Esophagus muscularis mucosa (tissue), 4 donors: Measurements from ENCODE around the gene SDR39U1. TPM values are rescaled to one million over a fixed set of nuclear protein-coding genes. Genes with fewer than 3 reads are reported as not detected.

Experiments
- DNase-seq: peaks from one replicate; pipeline ENCODE4 v3.0.0-alpha.2; 2017; ENCODE audit errors: extremely low spot score
- H3K27ac ChIP-seq, 4 donors: fragments of 200-600 bp; sonication (generic); replicated peaks in 1 of 4; 1 replicate in 3 of 4; 2 replicates in 1 of 4; pipeline ENCODE4 v1.5.1; 2016 to 2019; ENCODE audit warnings: mild to moderate bottlenecking in 1 of 4
- H3K27me3 ChIP-seq, 4 donors: fragments of 200-600 bp; sonication (generic); one replicate each; pipeline versions ENCODE4 v1.5.1 to v1.6.0; 2016 to 2019
- H3K36me3 ChIP-seq, 4 donors: fragments of 200-600 bp; sonication (generic); one replicate each; pipeline ENCODE4 v1.5.1; 2016 to 2019
- H3K4me1 ChIP-seq, 4 donors: fragments of 200-600 bp; sonication (generic); one replicate each; pipeline ENCODE4 v1.5.1; 2016 to 2019
- H3K4me3 ChIP-seq, 4 donors: fragments of 200-600 bp; sonication (generic); 1 replicate in 2 of 4; 2 replicates in 2 of 4; pipeline ENCODE4 v1.5.1; 2016 to 2019; ENCODE audit warnings: mild to moderate bottlenecking in 4 of 4, moderate library complexity in 1 of 4
- H3K9me3 ChIP-seq, 4 donors: fragments of 200-600 bp; sonication (generic); 1 replicate in 3 of 4; 2 replicates in 1 of 4; pipeline ENCODE4 v1.5.1; 2016 to 2019
- CTCF ChIP-seq, 3 experiments: fragments of 200-600 bp in 2 of 3; fragments of 450-650 bp in 1 of 3; sonication (generic) in 2 of 3; IDR thresholded peaks; one replicate each; pipeline ENCODE4 v1.5.1; 2017 to 2019; ENCODE audit warnings: antibody characterized with exemption in 3 of 3, mild to moderate bottlenecking in 2 of 3, moderate library complexity in 1 of 3
- EP300 ChIP-seq: sonication (generic); formaldehyde crosslinking; IDR thresholded peaks from one replicate; pipeline ENCODE4 v1.6.1; 2017; ENCODE audit warnings: antibody characterized with exemption
- POLR2A ChIP-seq: fragments of 450-650 bp; IDR thresholded peaks from one replicate; pipeline ENCODE4 v1.6.1; 2017; ENCODE audit warnings: antibody characterized with exemption, moderate library complexity, mild to moderate bottlenecking, low read depth
- POLR2AphosphoS5 ChIP-seq, 2 donors: sonication (generic); formaldehyde crosslinking; IDR thresholded peaks; one replicate each; pipeline ENCODE4 v1.6.1; 2017; ENCODE audit warnings: antibody characterized with exemption in 2 of 2
- WGBS: methylation state at CpG from one replicate; pipeline ENCODE4 v1.1.5; 2018; 5-methylcytosine and 5-hydroxymethylcytosine counted together
- intact Hi-C: fragments of 100-400 bp; cut with DNase I; formaldehyde crosslinking; loops from one replicate; pipeline ENCODE4 v1.15.1; 2023
- total RNA-seq, 4 donors: library from RNA; depleted of rRNA; stranded (reverse); fragments of >200 nt; gene quantifications; one replicate each; pipeline versions ENCODE4 v1.1.0 to v1.2.1, GENCODE V29; 2016

Gene SDR39U1
- total RNA-seq, 4 donors from 2014 or later: 23.9 to 48.6 (median 33.5) TPM

- no peaks in the 10 kb centered on the region for H3K36me3 ChIP-seq
- WGBS: 52% methylated on average over 3 of the region's 3 CpGs
- DNase-seq: no peak
- peaks cover 0 to 4% (median 0%) of the 10 kb centered on the region in 4 donors for H3K27me3 ChIP-seq
- no peak overlapping the region for H3K4me3 ChIP-seq
- H3K9me3 ChIP-seq: no peaks in the 10 kb centered on the region
- peaks cover 9 to 21% (median 16%) of the 10 kb centered on the region in 4 donors for H3K4me1 ChIP-seq
- no peak overlapping the region for H3K27ac ChIP-seq
- intact Hi-C loops: no loop called here
- TF ChIP-seq CTCF (IDR thresholded peaks at IDR 0.05) (no peak), EP300 (no peak), POLR2A (no peak), POLR2AphosphoS5 (IDR thresholded peaks at IDR 0.05) (no peak)
These were observed 48.3 kb downstream of the SDR39U1 start for GRCh38 chr14:24394275-24394674.

- H3K4me1 ChIP-seq: peaks cover 0 to 4% (median 0%) of the 10 kb centered on the region in 4 donors
- WGBS: 73% methylated on average over 8 of the region's 8 CpGs
- no peak for DNase-seq
- intact Hi-C loops: no loop called here
- no peaks in the 10 kb centered on the region for H3K36me3 ChIP-seq
- H3K4me3 ChIP-seq: no peak overlapping the region
- H3K27me3 ChIP-seq: peaks cover 0 to 4% (median 0%) of the 10 kb centered on the region in 4 donors
- TF ChIP-seq POLR2A: no peak
- TF ChIP-seq EP300: no peak
- no peak for TF ChIP-seq CTCF (IDR thresholded peaks at IDR 0.05)
- no peak for TF ChIP-seq POLR2AphosphoS5 (IDR thresholded peaks at IDR 0.05)
- no peaks in the 10 kb centered on the region for H3K9me3 ChIP-seq
- H3K27ac ChIP-seq: no peak overlapping the region
These were observed 50.1 kb downstream of the SDR39U1 start for GRCh38 chr14:24392325-24393091.

- intact Hi-C loops: no loop called here
- DNase-seq: no peak
- Histone ChIP-seq H3K27ac (no peak overlapping the region), H3K4me3 (no peak overlapping the region), H3K27me3 (peaks cover 0 to 4% (median 0%) of the 10 kb centered on the region in 4 donors), H3K4me1 (peaks cover 0 to 4% (median 0%) of the 10 kb centered on the region in 4 donors), H3K9me3 (no peaks in the 10 kb centered on the region), H3K36me3 (no peaks in the 10 kb centered on the region)
- 70% methylated on average over 6 of the region's 6 CpGs for WGBS
- TF ChIP-seq EP300 (no peak), POLR2AphosphoS5 (IDR thresholded peaks at IDR 0.05) (no peak), POLR2A (no peak), CTCF (IDR thresholded peaks at IDR 0.05) (no peak)
These were observed 51.7 kb downstream of the SDR39U1 start for GRCh38 chr14:24390701-24391468.

Other genes starting within 250 kb of the SDR39U1 start
- gene TM9SF1, start 247.3 kb downstream of the SDR39U1 start, total RNA-seq: 10 to 100 TPM; 27.0 to 44.6 (median 43.8) TPM
- gene TSSK4, start 237.1 kb downstream of the SDR39U1 start, total RNA-seq: under 1 TPM in 2 of 4 donors, not detected in 2; 0.57 to 0.58 TPM
- 100 to 1,000 TPM in 2 of 4 donors, 10 to 100 TPM in 2; 75.4 to 135 (median 94.9) TPM for gene CHMP4A, start 229.3 kb downstream of the SDR39U1 start, total RNA-seq
- gene MDP1, start 226.7 kb downstream of the SDR39U1 start, total RNA-seq: 10 to 100 TPM; 11.1 to 17.5 (median 14.4) TPM
- gene NEDD8, start 210.4 kb downstream of the SDR39U1 start, total RNA-seq: 100 to 1,000 TPM; 117 to 152 (median 131) TPM
- gene GMPR2, start 209.8 kb downstream of the SDR39U1 start, total RNA-seq: 10 to 100 TPM; 43.1 to 53.4 (median 50.5) TPM
- 10 to 100 TPM; 49.4 to 89.0 (median 81.0) TPM for gene TINF2, start 200.2 kb downstream of the SDR39U1 start, total RNA-seq
- gene TGM1, start 179.6 kb downstream of the SDR39U1 start, total RNA-seq: 1 to 10 TPM in 2 of 4 donors, under 1 TPM in 2; 0.52 to 3.3 (median 1.6) TPM
- 10 to 100 TPM; 14.6 to 27.8 (median 20.3) TPM for gene RABGGTA, start 171.2 kb downstream of the SDR39U1 start, total RNA-seq
- 10 to 100 TPM; 13.9 to 22.4 (median 19.2) TPM for gene DHRS1, start 143.0 kb downstream of the SDR39U1 start, total RNA-seq
- 10 to 100 TPM; 16.6 to 29.2 (median 21.6) TPM for gene NOP9, start 142.9 kb downstream of the SDR39U1 start, total RNA-seq
- 10 to 100 TPM in 1 of 4 donors, 1 to 10 TPM in 3; 6.6 to 12.5 (median 8.1) TPM for gene CIDEB, start 134.8 kb downstream of the SDR39U1 start, total RNA-seq
- gene LTB4R2, start 132.6 kb downstream of the SDR39U1 start, total RNA-seq: 1 to 10 TPM; 1.7 to 3.7 (median 2.4) TPM
- 1 to 10 TPM in 3 of 4 donors, under 1 TPM in 1; 0.42 to 6.0 (median 2.9) TPM for gene LTB4R, start 131.3 kb downstream of the SDR39U1 start, total RNA-seq
- 10 to 100 TPM; 21.5 to 36.9 (median 27.9) TPM for gene ADCY4, start 107.7 kb downstream of the SDR39U1 start, total RNA-seq
- gene RIPK3, start 102.8 kb downstream of the SDR39U1 start, total RNA-seq: 1 to 10 TPM; 3.8 to 6.4 (median 6.1) TPM
- 10 to 100 TPM; 38.8 to 65.2 (median 48.3) TPM for gene NFATC4, start 74.6 kb downstream of the SDR39U1 start, total RNA-seq
- gene NYNRIN, start 43.8 kb downstream of the SDR39U1 start, total RNA-seq: 10 to 100 TPM in 3 of 4 donors, 1 to 10 TPM in 1; 8.0 to 21.2 (median 13.4) TPM
- 1 to 10 TPM; 1.2 to 2.2 (median 1.9) TPM for gene CBLN3, start 13.1 kb downstream of the SDR39U1 start, total RNA-seq
- 10 to 100 TPM; 46.5 to 75.8 (median 58.4) TPM for gene KHNYN, start 12.8 kb downstream of the SDR39U1 start, total RNA-seq
- 1 to 10 TPM in 3 of 4 donors, not detected in 1; 1.2 to 8.0 (median 2.6) TPM for gene CMA1, start 65.5 kb upstream of the SDR39U1 start, total RNA-seq
- 10 to 100 TPM in 1 of 4 donors, 1 to 10 TPM in 3; 2.1 to 29.8 (median 7.5) TPM for gene CTSG, start 133.5 kb upstream of the SDR39U1 start, total RNA-seq
- gene GZMH, start 166.9 kb upstream of the SDR39U1 start, total RNA-seq: 1 to 10 TPM in 1 of 4 donors, under 1 TPM in 2, not detected in 1; 0.50 to 1.3 (median 0.97) TPM
- 10 to 100 TPM in 1 of 4 donors, under 1 TPM in 1, not detected in 2; 0.91 to 11.9 TPM for gene GZMB, start 191.4 kb upstream of the SDR39U1 start, total RNA-seq